LHCN-M2 (cell line): ENCODE measurements around the gene AFF3. TPM values are rescaled to one million over a fixed set of nuclear protein-coding genes. Genes with fewer than 3 reads are reported as not detected.
"Not testable (repeated sequence)": the region's sequence is repeated elsewhere in the genome, so short reads cannot be mapped to it uniquely, and the experiment has no call there.

Source experiments
- DNase-seq: peaks from one replicate; pipeline ENCODE4 v3.0.0-alpha.2; 2012; ENCODE audit warnings: low read depth
- total RNA-seq: library from RNA; depleted of rRNA; stranded (reverse); fragments of >200 nt; gene quantifications from 2 replicates; pipeline ENCODE4 v1.2.3, GENCODE V29; 2014; rRNA removed

The AFF3 gene
- total RNA-seq, 1 experiment from 2014 or later, result under 0.01 TPM

GRCh38 chr2:99503662-99504416, 638.6 kb downstream of the AFF3 start:
- not testable (repeated sequence) for DNase-seq

GRCh38 chr2:99496021-99496420, 646.4 kb downstream of the AFF3 start:
- no peak for DNase-seq

Other genes starting within 250 kb of the AFF3 start
- gene LONRF2, start 179.9 kb upstream of the AFF3 start, total RNA-seq, result not detected in 2 replicates